HT1080 (cell line): ENCODE data around the gene PPP3CA. TPM values are rescaled to one million over a fixed set of nuclear protein-coding genes. Genes with fewer than 3 reads are reported as not detected.
"Not testable (repeated sequence)": the region's sequence is repeated elsewhere in the genome, so short reads cannot be mapped to it uniquely, and the experiment has no call there.

Source experiments
- DNase-seq: peaks from one replicate; pipeline ENCODE4 v3.0.0-alpha.2; 2015; ENCODE audit warnings: low read depth
- total RNA-seq: library from RNA; depleted of rRNA; stranded (reverse); fragments of >200 nt; shearing (Covaris generic); gene quantifications from 2 replicates; pipeline ENCODE4 v1.2.3, GENCODE V29; 2014

PPP3CA gene
- total RNA-seq, 1 experiment from 2014 or later: 39.6 TPM

GRCh38 chr4:101103381-101104142 lies 243.8 kb downstream of the PPP3CA start:
- no peak for DNase-seq

DNA sequence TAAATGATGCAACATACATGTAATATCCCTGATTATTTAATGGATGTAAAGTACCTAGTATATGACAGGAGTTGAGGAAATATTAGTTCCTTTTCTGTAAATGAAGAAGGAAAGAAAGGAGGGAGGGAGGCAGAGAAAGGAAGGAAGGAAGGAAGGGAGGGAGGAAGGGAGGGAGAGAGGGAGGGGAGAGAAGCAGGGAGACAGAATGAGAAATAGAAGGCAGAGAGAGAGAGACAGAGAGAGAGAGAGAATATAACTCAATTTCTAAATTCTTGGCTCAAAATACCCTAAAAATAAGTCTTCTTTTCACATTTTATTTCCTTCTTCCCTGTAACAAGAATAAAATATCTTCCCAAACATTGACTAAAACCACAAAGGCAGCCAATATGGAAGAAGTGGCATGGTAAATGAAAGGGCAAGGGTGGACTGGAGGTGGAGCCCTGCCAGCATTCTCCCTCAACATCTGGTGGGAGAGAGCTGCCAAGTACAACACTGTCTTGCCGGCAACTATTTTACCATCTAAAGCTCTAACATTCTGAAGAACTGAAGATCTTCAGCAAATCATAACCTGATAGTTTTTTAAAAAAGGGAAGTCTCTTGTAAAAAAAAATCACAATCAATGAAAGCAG lies 245.1 kb downstream of the PPP3CA start:
- DNase-seq: peak; percentile 63

DNA sequence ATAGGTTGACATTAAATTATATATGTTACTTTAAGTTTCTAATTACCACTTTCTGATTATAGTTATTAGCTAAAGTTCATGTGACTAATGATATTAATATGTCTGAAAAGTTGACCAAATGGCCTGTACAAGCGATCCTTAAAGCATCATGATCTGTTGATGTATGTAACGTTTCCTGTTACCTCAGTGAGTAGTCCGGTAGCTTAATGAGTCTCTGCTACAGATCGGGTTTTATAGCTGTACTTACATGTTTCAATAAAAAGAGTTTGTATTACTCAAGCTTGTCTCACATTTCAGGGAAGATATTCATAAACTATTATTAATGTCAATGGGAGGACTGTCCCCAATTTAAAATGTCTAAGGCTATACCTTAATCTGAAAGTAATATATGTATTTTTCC lies 246.3 kb downstream of the PPP3CA start:
- DNase-seq: no peak

DNA sequence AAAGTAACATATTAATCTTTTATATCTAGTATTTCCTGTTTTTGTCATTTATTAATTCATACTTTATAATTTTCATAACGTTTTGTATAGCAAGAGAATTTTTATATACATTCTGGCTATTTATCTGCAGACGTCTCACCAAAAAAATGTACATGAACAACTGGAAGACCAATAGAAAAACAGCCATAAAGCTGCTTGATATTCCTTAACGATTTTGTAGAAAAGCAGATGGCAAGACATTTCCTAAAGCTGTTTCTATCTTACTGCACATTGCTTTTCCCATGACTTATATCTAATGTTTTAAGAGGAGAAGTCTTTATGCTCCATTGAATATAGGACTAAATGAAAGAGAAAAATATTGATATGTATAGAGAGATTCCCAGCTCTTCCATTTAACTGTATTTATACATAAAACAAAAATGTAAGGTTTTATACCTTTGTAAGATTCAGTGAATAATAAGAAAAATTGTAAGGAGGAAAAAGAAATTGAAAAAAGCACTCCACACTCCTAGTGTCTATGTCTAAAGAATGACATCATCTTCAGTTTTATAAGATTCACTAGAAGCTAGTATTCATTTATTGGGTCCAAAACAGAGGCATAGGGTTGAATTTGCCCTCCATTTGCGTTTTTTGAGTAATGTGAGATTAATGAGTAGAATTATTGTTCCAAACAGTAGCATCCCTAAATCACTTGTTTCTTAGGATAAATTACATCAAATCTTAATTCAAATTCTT lies 248.5 kb downstream of the PPP3CA start:
- DNase-seq: no peak

GRCh38 chr4:101092609-101093008 lies 254.7 kb downstream of the PPP3CA start:
- DNase-seq: not testable (repeated sequence)

DNA sequence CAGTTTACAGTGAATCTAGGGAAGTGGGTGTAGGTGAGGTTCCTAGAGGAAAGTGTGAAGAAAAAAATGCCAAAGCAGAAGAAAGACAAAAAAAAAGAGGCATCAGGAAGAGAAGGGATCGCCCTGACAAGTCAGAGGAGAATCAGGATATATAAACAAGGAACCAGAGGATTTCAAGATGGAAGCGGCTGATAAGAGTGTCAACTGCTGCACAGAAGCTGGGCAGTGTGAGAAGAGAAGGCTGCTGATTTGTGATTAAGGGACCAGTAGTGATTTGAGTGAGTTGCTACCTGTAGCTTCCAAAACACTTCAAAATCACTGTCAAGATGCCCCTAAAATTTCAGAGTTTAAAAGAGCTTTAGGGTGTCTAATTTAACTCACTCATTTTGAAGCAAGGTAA lies 258.2 kb downstream of the PPP3CA start:
- DNase-seq: no peak

- peak; percentile 9 for DNase-seq
These were observed 260.3 kb downstream of the PPP3CA start for GRCh38 chr4:101086801-101087586.

DNA sequence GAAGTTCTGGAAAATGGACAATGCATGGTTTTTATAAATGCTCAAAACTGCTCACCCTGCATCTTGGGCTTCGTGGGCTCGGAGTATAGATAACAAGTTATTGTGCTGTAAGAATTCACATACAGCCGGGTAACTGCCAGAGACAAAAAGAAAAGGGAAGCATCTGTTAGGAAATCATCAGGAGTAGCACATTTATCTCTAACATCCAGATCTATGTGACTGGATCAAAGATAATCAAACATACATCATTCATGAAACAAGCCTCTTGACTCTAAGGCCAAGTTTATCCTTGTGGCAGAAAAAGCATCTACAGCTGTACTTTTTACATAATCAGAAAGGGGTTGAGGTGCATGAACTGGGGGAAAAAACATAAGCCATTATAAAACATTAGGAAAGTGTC lies 264.2 kb downstream of the PPP3CA start:
- DNase-seq: no peak

- peak; percentile 6 for DNase-seq
These were observed 265.5 kb downstream of the PPP3CA start for GRCh38 chr4:101081695-101082369.

- no peak for DNase-seq
These were observed 266.2 kb downstream of the PPP3CA start for GRCh38 chr4:101081166-101081565.

DNA sequence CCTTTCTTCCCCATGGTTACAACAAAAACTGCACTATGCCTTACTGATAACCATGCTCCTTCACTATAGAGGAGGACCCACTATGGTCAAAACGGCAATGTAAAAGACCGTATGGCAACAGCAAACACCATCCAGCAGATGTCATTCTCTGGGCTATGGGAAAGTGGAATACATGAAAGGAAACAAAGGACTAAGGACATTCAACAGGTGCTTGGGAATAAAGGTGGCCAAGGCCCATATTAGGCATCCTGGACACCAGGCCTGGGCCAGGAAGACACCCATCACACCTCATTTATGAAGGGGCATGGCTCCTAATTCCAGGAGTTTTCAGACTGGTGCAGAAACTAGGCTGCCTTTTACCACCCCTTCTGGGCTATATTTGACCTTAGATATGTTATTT lies 268.4 kb downstream of the PPP3CA start:
- DNase-seq: no peak

- DNase-seq: no peak
These were observed 271.3 kb downstream of the PPP3CA start for GRCh38 chr4:101076032-101076431.

GRCh38 chr4:101075536-101075935 lies 271.8 kb downstream of the PPP3CA start:
- DNase-seq: no peak

GRCh38 chr4:101074326-101074725 lies 273.0 kb downstream of the PPP3CA start:
- DNase-seq: no peak

GRCh38 chr4:101071241-101071640 lies 276.1 kb downstream of the PPP3CA start:
- no peak for DNase-seq

DNA sequence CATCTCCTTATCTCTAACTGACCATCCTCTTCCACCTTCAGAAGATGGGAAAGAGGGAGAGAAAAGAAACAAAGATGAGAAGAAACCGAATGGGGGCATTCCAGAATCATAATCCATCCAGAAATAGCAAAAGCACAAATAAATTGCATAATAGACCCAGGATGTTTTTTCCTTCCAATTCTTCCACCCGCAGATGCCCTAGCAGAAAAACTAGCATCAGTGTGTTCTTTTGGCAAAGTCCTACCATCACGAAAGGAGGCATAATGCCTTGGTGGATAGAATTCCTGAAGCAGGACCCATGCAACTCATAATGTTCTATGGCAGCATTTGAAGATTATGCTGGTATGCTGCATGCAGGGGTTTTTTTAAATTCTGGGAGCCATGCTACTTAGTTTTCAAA lies 279.2 kb downstream of the PPP3CA start:
- DNase-seq: no peak

DNA sequence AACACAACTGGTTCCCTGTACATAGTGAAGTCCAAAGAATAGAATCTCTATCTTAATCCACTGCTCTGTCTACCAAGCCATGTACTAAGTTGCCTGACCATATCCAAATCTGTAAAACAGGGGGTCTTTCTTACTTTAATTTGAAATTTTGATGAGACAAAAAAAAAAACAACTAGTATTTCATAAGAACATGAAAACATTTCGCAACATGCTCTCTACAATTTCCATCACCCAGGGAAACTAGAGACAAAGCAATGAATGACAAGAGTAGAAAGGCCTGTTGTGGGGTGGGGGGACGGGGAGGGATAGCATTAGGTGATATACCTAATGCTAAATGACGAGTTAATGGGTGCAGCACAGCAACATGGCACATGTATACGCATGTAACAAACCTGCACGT lies 279.9 kb downstream of the PPP3CA start:
- no peak for DNase-seq

DNA sequence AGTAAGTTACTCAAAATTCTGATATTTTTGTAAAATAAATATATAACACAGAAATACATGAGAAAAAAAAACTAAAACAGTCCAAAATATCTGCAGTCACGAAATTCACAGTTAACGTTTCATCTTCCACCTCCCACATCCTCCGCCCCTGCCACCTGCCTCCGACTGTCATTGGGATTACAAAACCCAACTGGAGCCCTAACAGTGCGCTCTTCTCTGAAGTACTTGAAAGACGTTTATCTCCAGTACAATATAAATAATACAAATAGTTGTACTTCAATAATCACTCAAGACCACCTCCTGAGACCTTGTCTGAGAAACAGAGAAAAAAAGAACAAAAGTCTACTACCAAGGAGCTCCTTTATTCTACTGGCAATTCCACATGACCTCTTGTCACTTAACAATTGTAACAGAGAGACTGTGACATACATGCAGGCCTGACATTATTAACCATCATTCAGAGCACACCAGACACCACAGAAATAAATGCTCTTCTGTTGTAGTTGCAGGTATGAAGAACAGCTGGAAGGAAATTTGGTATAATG lies 280.6 kb downstream of the PPP3CA start:
- DNase-seq: no peak

GRCh38 chr4:101065935-101066485 lies 281.3 kb downstream of the PPP3CA start:
- no peak for DNase-seq

- no peak for DNase-seq
These were observed 282.0 kb downstream of the PPP3CA start for GRCh38 chr4:101065346-101065745.
